Neural progenitor cell (in vitro differentiated cells): ENCODE measurements around the gene ACOT7. TPM values are rescaled to one million over a fixed set of nuclear protein-coding genes. Genes with fewer than 3 reads are reported as not detected.

ENCODE experiments used
- DNase-seq: peaks from one replicate; pipeline ENCODE4 v3.0.0-alpha.2; 2016; ENCODE audit warnings: low spot score
- H2AFZ ChIP-seq: fragments of 200-600 bp; sonication (generic); replicated peaks from 2 replicates; pipeline ENCODE4 v1.6.1; 2016; ENCODE audit warnings: antibody characterized with exemption
- H3F3A ChIP-seq: fragments of 200-600 bp; sonication (generic); 2 replicates; pipeline ENCODE4 v1.6.1; 2016; ENCODE audit warnings: antibody characterized with exemption, low read depth
- H3K27ac ChIP-seq: fragments of 200-600 bp; sonication (generic); 2 replicates; pipeline ENCODE4 v1.5.1; 2016; ENCODE audit warnings: mild to moderate bottlenecking
- H3K27me3 ChIP-seq: fragments of 200-600 bp; sonication (generic); 2 replicates; pipeline ENCODE4 v1.6.1; 2016; ENCODE audit warnings: mild to moderate bottlenecking, moderate library complexity
- H3K36me3 ChIP-seq: fragments of 200-600 bp; sonication (generic); 2 replicates; pipeline ENCODE4 v1.5.1; 2016
- H3K4me1 ChIP-seq: fragments of 200-600 bp; sonication (generic); 2 replicates; pipeline ENCODE4 v1.6.1; 2016; ENCODE audit warnings: mixed run types
- H3K4me2 ChIP-seq: fragments of 200-600 bp; sonication (generic); 2 replicates; pipeline ENCODE4 v1.6.1; 2016
- H3K4me3 ChIP-seq: fragments of 200-600 bp; sonication (generic); 2 replicates; pipeline ENCODE4 v1.5.1; 2016
- H3K79me2 ChIP-seq: fragments of 200-600 bp; sonication (generic); 2 replicates; pipeline ENCODE4 v1.6.1; 2016; ENCODE audit warnings: low read depth
- H3K9ac ChIP-seq: fragments of 200-600 bp; sonication (generic); 2 replicates; pipeline ENCODE4 v1.6.1; 2016
- H3K9me3 ChIP-seq: fragments of 200-600 bp; sonication (generic); 2 replicates; pipeline ENCODE4 v1.5.1; 2016; ENCODE audit warnings: low read depth
- H4K20me1 ChIP-seq: fragments of 200-600 bp; sonication (generic); 2 replicates; pipeline ENCODE4 v1.6.1; 2016; ENCODE audit warnings: low read depth
- H3K27ac Mint-ChIP-seq: 3 replicates; pipeline ENCODE4 v1.8.0; 2021; ENCODE audit warnings: mixed read lengths
- H3K27me3 Mint-ChIP-seq: 2 replicates; pipeline ENCODE4 v1.8.0; 2022; ENCODE audit warnings: low read depth, mild to moderate bottlenecking, inconsistent platforms, moderate library complexity, mixed read lengths; ENCODE audit not compliant: insufficient read depth
- H3K36me3 Mint-ChIP-seq: 3 replicates; pipeline ENCODE4 v1.8.0; 2021; ENCODE audit warnings: mixed read lengths
- H3K4me1 Mint-ChIP-seq: 3 replicates; pipeline ENCODE4 v1.8.0; 2021; ENCODE audit warnings: mixed read lengths
- H3K4me3 Mint-ChIP-seq: 3 replicates; pipeline ENCODE4 v1.8.0; 2021; ENCODE audit warnings: mild to moderate bottlenecking, moderate library complexity, mixed read lengths
- H3K9me3 Mint-ChIP-seq: 3 replicates; pipeline ENCODE4 v1.8.0; 2020; ENCODE audit warnings: mixed read lengths
- CTCF ChIP-seq: fragments of 200-600 bp; sonication (generic); IDR thresholded peaks from 2 replicates; pipeline ENCODE4 v1.5.1; 2017; ENCODE audit warnings: antibody characterized with exemption, mild to moderate bottlenecking
- EZH2 ChIP-seq: fragments of 200-600 bp; sonication (generic); IDR thresholded peaks from 2 replicates; pipeline ENCODE4 v1.6.1; 2017; ENCODE audit warnings: antibody characterized with exemption, mild to moderate bottlenecking, moderate library complexity
- EZH2phosphoT487 ChIP-seq: fragments of 200-600 bp; sonication (generic); IDR thresholded peaks from 2 replicates; pipeline ENCODE4 v1.6.1; 2017; ENCODE audit warnings: antibody characterized with exemption
- total RNA-seq: library from RNA; depleted of rRNA; stranded (reverse); fragments of >200 nt; gene quantifications from 2 replicates; pipeline ENCODE4 v1.2.3, GENCODE V29; 2015; ENCODE audit warnings: low replicate concordance

The ACOT7 gene
- total RNA-seq, 1 donor from 2014 or later = 19.6 TPM

GRCh38 chr1:6314503-6314902 is 79.1 kb downstream of the ACOT7 start:
- Mint-ChIP-seq H3K4me3 (no peak overlapping the region), H3K27me3 (peaks cover 2% of the 10 kb centered on the region), H3K4me1 (peaks cover 3% of the 10 kb centered on the region), H3K9me3 (no peaks in the 10 kb centered on the region), H3K27ac (peak overlapping the region; percentile 87), H3K36me3 (peaks cover 15% of the 10 kb centered on the region)
- no peak for DNase-seq
- H3K9ac ChIP-seq = no peak overlapping the region
- H2AFZ ChIP-seq = no peak overlapping the region
- no peaks in the 10 kb centered on the region for H3K79me2 ChIP-seq
- H3K9me3 ChIP-seq = no peaks in the 10 kb centered on the region
- TF ChIP-seq EZH2 = no peak
- TF ChIP-seq EZH2phosphoT487 = no peak
- no peak for TF ChIP-seq CTCF
- no peaks in the 10 kb centered on the region for H4K20me1 ChIP-seq
- H3K4me3 ChIP-seq = no peak overlapping the region
- H3K36me3 ChIP-seq = no peaks in the 10 kb centered on the region
- H3K27ac ChIP-seq = no peak overlapping the region
- no peaks in the 10 kb centered on the region for H3F3A ChIP-seq
- H3K27me3 ChIP-seq = no peaks in the 10 kb centered on the region
- no peak overlapping the region for H3K4me2 ChIP-seq
- H3K4me1 ChIP-seq = no peaks in the 10 kb centered on the region

GRCh38 chr1:6313393-6314200 is 80.0 kb downstream of the ACOT7 start:
- Histone ChIP-seq H3K4me3 (no peak overlapping the region), H3K9me3 (no peaks in the 10 kb centered on the region), H3K27me3 (no peaks in the 10 kb centered on the region), H3K36me3 (no peaks in the 10 kb centered on the region), H2AFZ (no peak overlapping the region), H3F3A (no peaks in the 10 kb centered on the region), H3K4me1 (no peaks in the 10 kb centered on the region), H3K79me2 (no peaks in the 10 kb centered on the region), H3K9ac (no peak overlapping the region), H3K4me2 (no peak overlapping the region), H3K27ac (no peak overlapping the region), H4K20me1 (no peaks in the 10 kb centered on the region)
- Mint-ChIP-seq H3K4me3 (no peak overlapping the region), H3K36me3 (peaks cover 21% of the 10 kb centered on the region), H3K9me3 (peaks cover under 1% of the 10 kb centered on the region), H3K27me3 (peaks cover 3% of the 10 kb centered on the region), H3K4me1 (peaks cover 3% of the 10 kb centered on the region), H3K27ac (no peak overlapping the region)
- DNase-seq = no peak
- TF ChIP-seq CTCF = no peak
- no peak for TF ChIP-seq EZH2
- no peak for TF ChIP-seq EZH2phosphoT487

GRCh38 chr1:6310116-6310848 is 83.3 kb downstream of the ACOT7 start:
- Mint-ChIP-seq H3K27me3 (peaks cover 4% of the 10 kb centered on the region), H3K9me3 (peaks cover 18% of the 10 kb centered on the region), H3K27ac (no peak overlapping the region), H3K36me3 (peaks cover 39% of the 10 kb centered on the region), H3K4me3 (no peak overlapping the region), H3K4me1 (peaks cover 8% of the 10 kb centered on the region)
- H3K4me2 ChIP-seq = no peak overlapping the region
- DNase-seq = no peak
- no peaks in the 10 kb centered on the region for H3K9me3 ChIP-seq
- no peak overlapping the region for H3K9ac ChIP-seq
- H2AFZ ChIP-seq = no peak overlapping the region
- no peak overlapping the region for H3K4me3 ChIP-seq
- no peaks in the 10 kb centered on the region for H3K79me2 ChIP-seq
- H3K36me3 ChIP-seq = no peaks in the 10 kb centered on the region
- H3K27me3 ChIP-seq = no peaks in the 10 kb centered on the region
- no peaks in the 10 kb centered on the region for H3F3A ChIP-seq
- H3K27ac ChIP-seq = no peak overlapping the region
- H4K20me1 ChIP-seq = no peaks in the 10 kb centered on the region
- no peak for TF ChIP-seq EZH2phosphoT487
- no peak for TF ChIP-seq CTCF
- TF ChIP-seq EZH2 = no peak
- H3K4me1 ChIP-seq = no peaks in the 10 kb centered on the region
